GM23248 (cell line): ENCODE results near the gene CENPVL1.
"Not testable (repeated sequence)": the region's sequence is repeated elsewhere in the genome, so short reads cannot be mapped to it uniquely, and the experiment has no call there.

Source experiments
- EZH2 ChIP-seq: fragments of 200-600 bp; sonication (generic); IDR thresholded peaks from 2 replicates; pipeline ENCODE4 v1.6.1; 2018; ENCODE audit warnings: antibody characterized with exemption, mild to moderate bottlenecking; ENCODE audit not compliant: insufficient read depth, poor library complexity, severe bottlenecking
- EZH2phosphoT487 ChIP-seq: fragments of 200-600 bp; sonication (generic); IDR thresholded peaks from 2 replicates; pipeline ENCODE4 v1.6.1; 2018; ENCODE audit warnings: antibody characterized with exemption, moderate library complexity, mild to moderate bottlenecking, low read depth; ENCODE audit not compliant: insufficient read depth

DNA sequence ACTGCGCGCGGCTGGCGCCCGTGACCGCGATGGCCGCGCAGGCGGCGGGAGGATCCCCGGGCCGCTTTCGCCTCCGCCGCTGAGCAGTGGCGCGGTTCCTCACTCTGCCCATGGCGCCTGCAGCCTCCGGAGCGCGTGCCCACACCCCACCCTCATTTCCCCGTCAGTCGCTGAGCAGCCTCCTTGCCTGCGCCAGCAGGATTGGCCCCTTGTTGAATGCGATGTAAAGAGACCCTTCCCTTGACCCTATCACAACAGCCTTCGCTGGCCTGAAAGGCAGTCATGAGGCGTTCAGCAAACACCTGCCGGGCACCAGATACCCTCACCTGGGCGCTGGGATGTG, 27.6 kb upstream of the CENPVL1 start, which contains the start of gene CENPVL2:
- TF ChIP-seq EZH2, EZH2phosphoT487: not testable (repeated sequence)
